ENCODE results near the gene EPYC. TPM values are rescaled to one million over a fixed set of nuclear protein-coding genes. Genes with fewer than 3 reads are reported as not detected.
A peak's percentile ranks its signal among the peaks of the same experiment; 100 is the strongest.

The EPYC gene
- total RNA-seq, 1 experiment from 2014 or later: not detected

DNA sequence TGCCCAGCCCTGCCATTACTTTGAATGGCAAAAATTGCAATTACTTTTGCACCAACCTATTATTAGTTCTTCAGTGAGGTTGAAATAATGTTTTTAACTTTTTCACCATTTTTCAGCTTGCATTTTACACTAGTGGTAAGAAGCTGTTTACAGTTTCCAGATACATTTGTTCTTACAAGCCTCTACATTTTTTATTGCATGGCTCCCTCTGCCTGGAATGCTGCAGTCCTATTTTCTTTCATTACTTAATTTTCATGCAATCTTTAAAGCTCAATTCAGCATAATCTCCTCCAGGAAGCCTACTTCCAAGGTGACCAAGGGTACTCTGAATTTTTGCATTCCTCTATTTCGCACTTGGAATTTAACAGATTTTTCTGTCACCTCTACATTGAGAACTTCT lies 83.2 kb downstream of the EPYC start:
- ATAC-seq: peak; percentile 32; the same call in 1 of the 2 replicates
- H3K36me3 ChIP-seq (ENCODE audit: low read depth, low read length): no peaks in the 10 kb centered on the region
- no peaks in the 10 kb centered on the region for H3K27me3 ChIP-seq (ENCODE audit: low read length)
- no peaks in the 10 kb centered on the region for H3K9me3 ChIP-seq (ENCODE audit: low read length)
- BruUV-seq (replicated peaks): no TSS peak
- no peaks in the 10 kb centered on the region for H4K20me1 ChIP-seq (ENCODE audit: low read length)
- intact Hi-C loops (cut with micrococcal nuclease): no loop called here
- H3K4me1 ChIP-seq (ENCODE audit: insufficient read depth, low read length): peaks cover 14% of the 10 kb centered on the region
- ChIA-PET CTCF (interaction anchor here (0.7 kb wide), 1 partner anchor 19 kb away, joined by 3 read pairs; no protein-coding TSS in a partner anchor), POLR2A (ENCODE audit: unreplicated experiment) (interaction anchor here (0.7 kb wide), 1 partner anchor 30 kb away, joined by 10 read pairs; no protein-coding TSS in a partner anchor)
- H3K4me3 ChIP-seq (ENCODE audit: low read length): no peak overlapping the region
- peak overlapping the region; percentile 7; the same call in 1 of the 2 replicates for H3K9ac ChIP-seq (ENCODE audit: low read length)
- H3K9me2 ChIP-seq (replicated peaks; ENCODE audit: low read length): no peaks in the 10 kb centered on the region
- no peaks in the 10 kb centered on the region for H3K79me2 ChIP-seq (ENCODE audit: low read length)
- no peak overlapping the region for H2AFZ ChIP-seq (ENCODE audit: low read length)
- DNase-seq: no peak
- H3K4me2 ChIP-seq (ENCODE audit: low read length): peak overlapping the region; percentile 17
- H3K27ac ChIP-seq (ENCODE audit: low read length): peak overlapping the region; percentile 39
- no peaks in the 10 kb centered on the region for H3F3A ChIP-seq (ENCODE audit: low read length, unreplicated experiment)
- TF ChIP-seq EZH2 (IDR thresholded peaks at IDR 0.05; ENCODE audit: low read length, unreplicated experiment): no peak
- TF ChIP-seq, protein P1, sequence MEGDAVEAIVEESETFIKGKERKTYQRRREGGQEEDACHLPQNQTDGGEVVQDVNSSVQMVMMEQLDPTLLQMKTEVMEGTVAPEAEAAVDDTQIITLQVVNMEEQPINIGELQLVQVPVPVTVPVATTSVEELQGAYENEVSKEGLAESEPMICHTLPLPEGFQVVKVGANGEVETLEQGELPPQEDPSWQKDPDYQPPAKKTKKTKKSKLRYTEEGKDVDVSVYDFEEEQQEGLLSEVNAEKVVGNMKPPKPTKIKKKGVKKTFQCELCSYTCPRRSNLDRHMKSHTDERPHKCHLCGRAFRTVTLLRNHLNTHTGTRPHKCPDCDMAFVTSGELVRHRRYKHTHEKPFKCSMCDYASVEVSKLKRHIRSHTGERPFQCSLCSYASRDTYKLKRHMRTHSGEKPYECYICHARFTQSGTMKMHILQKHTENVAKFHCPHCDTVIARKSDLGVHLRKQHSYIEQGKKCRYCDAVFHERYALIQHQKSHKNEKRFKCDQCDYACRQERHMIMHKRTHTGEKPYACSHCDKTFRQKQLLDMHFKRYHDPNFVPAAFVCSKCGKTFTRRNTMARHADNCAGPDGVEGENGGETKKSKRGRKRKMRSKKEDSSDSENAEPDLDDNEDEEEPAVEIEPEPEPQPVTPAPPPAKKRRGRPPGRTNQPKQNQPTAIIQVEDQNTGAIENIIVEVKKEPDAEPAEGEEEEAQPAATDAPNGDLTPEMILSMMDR (conservative IDR thresholded peaks at IDR 0.05; ENCODE audit: low read depth, low read length): no peak
- no peak for TF ChIP-seq EZH2phosphoT487 (IDR thresholded peaks at IDR 0.05; ENCODE audit: borderline replicate concordance, low read length)

DNA sequence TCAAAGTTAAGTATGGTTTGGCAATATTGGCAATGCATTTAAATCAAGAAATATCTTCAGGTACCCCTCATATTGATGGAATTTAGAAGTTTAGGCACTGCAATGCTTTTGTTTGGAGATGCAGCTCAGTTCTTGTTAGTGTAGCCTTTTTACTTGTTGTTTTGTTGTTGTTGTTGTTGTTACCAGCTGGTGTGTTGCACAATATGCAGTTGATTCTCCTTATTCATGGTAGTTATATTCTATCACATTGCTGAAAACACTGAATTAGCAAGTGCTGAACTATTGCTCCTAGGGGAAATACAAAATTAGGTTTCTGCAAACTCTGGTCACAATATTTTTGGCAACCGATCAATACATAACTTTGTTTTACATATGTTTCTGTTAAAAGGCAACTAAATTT lies 84.5 kb downstream of the EPYC start:
- Histone ChIP-seq H4K20me1 (ENCODE audit: low read length) (no peaks in the 10 kb centered on the region), H3K4me3 (ENCODE audit: low read length) (no peak overlapping the region), H3F3A (ENCODE audit: low read length, unreplicated experiment) (no peaks in the 10 kb centered on the region), H3K4me2 (ENCODE audit: low read length) (no peak overlapping the region), H3K36me3 (ENCODE audit: low read depth, low read length) (no peaks in the 10 kb centered on the region), H3K9ac (ENCODE audit: low read length) (no peak overlapping the region), H3K79me2 (ENCODE audit: low read length) (no peaks in the 10 kb centered on the region), H3K4me1 (ENCODE audit: insufficient read depth, low read length) (peaks cover 14% of the 10 kb centered on the region), H3K27me3 (ENCODE audit: low read length) (no peaks in the 10 kb centered on the region), H2AFZ (ENCODE audit: low read length) (no peak overlapping the region), H3K9me2 (replicated peaks; ENCODE audit: low read length) (no peaks in the 10 kb centered on the region), H3K9me3 (ENCODE audit: low read length) (no peaks in the 10 kb centered on the region), H3K27ac (ENCODE audit: low read length) (no peak overlapping the region)
- ATAC-seq: no peak
- no peak for TF ChIP-seq EZH2 (IDR thresholded peaks at IDR 0.05; ENCODE audit: low read length, unreplicated experiment)
- no TSS peak for BruUV-seq (replicated peaks)
- no peak for DNase-seq
- intact Hi-C loops (cut with micrococcal nuclease): no loop called here
- ChIA-PET CTCF (no interaction called here), POLR2A (ENCODE audit: unreplicated experiment) (no interaction called here)

DNA sequence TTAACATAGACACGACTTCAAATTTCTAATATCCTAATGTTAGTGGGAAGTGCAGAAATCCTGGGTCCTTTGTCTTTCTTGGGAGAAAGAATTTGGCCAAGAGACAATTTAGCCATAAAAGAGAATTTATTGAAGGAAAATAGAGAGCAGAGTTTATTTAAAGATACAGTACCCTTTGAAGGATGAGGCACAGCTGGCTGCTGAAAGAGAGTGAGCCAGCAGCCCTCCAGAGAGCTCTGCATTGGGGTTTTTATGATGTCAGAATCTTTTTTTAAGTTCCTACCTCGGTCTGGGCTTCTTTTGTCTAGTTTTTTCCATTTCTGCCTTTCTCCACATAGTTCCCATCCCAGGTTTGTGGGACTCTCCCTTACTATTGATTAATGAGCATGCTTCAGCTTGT lies 87.3 kb downstream of the EPYC start:
- no TSS peak for BruUV-seq (replicated peaks)
- DNase-seq: no peak
- H3K79me2 ChIP-seq (ENCODE audit: low read length): no peaks in the 10 kb centered on the region
- no peaks in the 10 kb centered on the region for H3K9me2 ChIP-seq (replicated peaks; ENCODE audit: low read length)
- TF ChIP-seq, protein P1 (conservative IDR thresholded peaks at IDR 0.05; ENCODE audit: low read depth, low read length): no peak
- no peak for TF ChIP-seq EZH2phosphoT487 (IDR thresholded peaks at IDR 0.05; ENCODE audit: borderline replicate concordance, low read length)
- TF ChIP-seq EZH2 (IDR thresholded peaks at IDR 0.05; ENCODE audit: low read length, unreplicated experiment): no peak
- intact Hi-C loops (cut with micrococcal nuclease): no loop called here
- POLR2A ChIA-PET (ENCODE audit: unreplicated experiment): no interaction called here
- no peaks in the 10 kb centered on the region for H4K20me1 ChIP-seq (ENCODE audit: low read length)
- H3K36me3 ChIP-seq (ENCODE audit: low read depth, low read length): no peaks in the 10 kb centered on the region
- no peaks in the 10 kb centered on the region for H3K27me3 ChIP-seq (ENCODE audit: low read length)
- peaks cover 12% of the 10 kb centered on the region for H3K4me1 ChIP-seq (ENCODE audit: insufficient read depth, low read length)
- CTCF ChIA-PET: no interaction called here
- H3K9ac ChIP-seq (ENCODE audit: low read length): no peak overlapping the region
- no peaks in the 10 kb centered on the region for H3F3A ChIP-seq (ENCODE audit: low read length, unreplicated experiment)
- no peak overlapping the region for H3K4me2 ChIP-seq (ENCODE audit: low read length)
- no peak overlapping the region for H3K27ac ChIP-seq (ENCODE audit: low read length)
- ATAC-seq: no peak
- H3K4me3 ChIP-seq (ENCODE audit: low read length): no peak overlapping the region
- no peaks in the 10 kb centered on the region for H3K9me3 ChIP-seq (ENCODE audit: low read length)
- no peak overlapping the region for H2AFZ ChIP-seq (ENCODE audit: low read length)

All from PC-3 (cell line).